NOMO-1 treated with dmso at 0.1 percent for 144 hours (cell line): ENCODE data around the gene IFT122.

Experiments used
- DNase-seq: peaks from one replicate; lab custom pipeline; 2025; ENCODE audit not compliant: unreplicated experiment; lab: John Stamatoyannopoulos, UW

Gene IFT122

DNA sequence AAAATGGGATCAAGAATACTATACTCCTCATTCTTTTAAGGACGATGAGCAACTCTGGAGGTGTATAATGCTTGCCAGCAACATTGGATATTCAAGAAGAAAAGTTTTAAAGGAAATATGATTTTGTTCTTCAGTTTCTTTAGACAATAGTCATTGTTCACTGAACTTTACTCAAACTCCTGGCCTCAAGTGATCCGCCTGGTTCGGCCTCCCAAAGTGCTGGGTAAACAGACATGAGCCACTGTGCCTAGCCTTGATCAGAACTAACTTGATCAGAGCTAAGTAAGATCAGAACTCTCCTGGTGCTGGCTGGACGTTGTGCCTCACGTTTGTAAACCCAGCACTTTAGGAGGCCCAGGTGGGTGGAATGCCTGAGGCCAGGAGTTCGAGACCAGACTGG lies 24.2 kb upstream of the IFT122 start:
- DNase-seq = no peak

GRCh38 chr3:129416415-129416814 lies 23.6 kb upstream of the IFT122 start:
- DNase-seq = no peak

GRCh38 chr3:129417326-129417725 lies 22.7 kb upstream of the IFT122 start:
- no peak for DNase-seq

DNA sequence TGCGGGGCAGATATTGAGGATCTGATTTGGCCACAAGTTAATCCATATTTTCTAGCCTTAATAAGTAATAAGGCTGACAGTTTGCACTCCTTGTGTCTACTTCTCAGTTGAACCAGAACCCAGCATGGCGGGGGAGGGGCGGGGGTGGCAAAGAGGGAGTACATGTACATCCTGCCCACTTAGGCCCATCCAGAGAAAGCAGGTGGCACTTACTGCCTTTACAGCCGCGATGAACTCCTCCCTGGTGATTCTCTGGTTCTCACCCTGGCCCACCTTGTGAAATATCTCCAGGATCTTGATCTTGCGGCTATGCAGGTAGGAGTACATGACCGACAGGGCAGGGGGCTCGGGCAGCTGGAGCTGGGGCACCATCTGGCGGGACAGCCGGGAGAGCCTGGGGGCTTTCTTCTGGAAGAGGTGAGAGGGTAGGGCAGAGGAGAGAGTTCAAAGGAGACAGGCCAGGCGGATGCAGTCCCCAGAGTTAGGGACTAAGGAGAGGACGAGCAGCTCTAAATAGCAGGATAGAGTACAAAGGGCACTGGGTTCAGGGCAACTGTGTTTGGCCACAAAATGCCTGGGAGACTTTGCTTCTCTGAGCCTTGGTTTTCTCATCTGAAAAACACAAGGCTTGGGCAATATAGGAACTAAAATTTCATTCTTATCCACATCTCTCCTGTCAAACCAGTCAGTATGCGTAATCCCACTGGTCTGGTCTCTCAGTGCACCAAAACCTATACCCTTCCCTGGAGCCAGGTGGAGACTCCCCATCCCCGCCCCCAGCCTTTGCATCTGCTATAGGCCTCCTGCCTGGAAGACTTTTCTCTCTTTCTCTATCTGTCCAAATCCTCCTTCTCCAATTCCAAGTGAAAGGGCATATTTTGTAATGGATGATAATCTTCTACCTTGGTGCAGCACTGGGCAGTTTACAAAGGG lies 21.7 kb upstream of the IFT122 start:
- no peak for DNase-seq

GRCh38 chr3:129419476-129419875 lies 20.5 kb upstream of the IFT122 start:
- no peak for DNase-seq

- no peak for DNase-seq
These were observed 18.7 kb upstream of the IFT122 start for GRCh38 chr3:129421236-129421883.

- no peak for DNase-seq
These were observed 17.9 kb upstream of the IFT122 start for GRCh38 chr3:129421988-129422745.

DNA sequence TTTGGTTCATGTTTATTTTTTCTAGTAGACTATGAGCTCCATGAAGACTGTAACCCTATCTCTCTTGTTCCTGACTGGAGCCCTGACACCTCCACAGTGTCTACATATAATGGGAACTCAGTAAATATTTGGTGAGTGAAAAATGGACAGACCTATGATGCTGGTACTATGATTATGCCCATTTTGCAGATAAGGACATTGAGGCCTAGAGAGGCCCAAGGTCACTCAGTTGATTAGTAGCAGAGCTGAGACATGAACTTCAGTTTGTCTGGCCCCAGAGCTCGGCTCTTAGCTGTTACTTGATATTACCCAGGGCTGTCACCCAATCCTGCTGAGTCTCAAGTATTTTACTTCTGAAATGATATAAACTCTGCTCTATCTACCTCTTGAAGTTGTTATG lies 17.1 kb upstream of the IFT122 start:
- no peak for DNase-seq

GRCh38 chr3:129424185-129424841 lies 15.7 kb upstream of the IFT122 start:
- peak; percentile 87 for DNase-seq

DNA sequence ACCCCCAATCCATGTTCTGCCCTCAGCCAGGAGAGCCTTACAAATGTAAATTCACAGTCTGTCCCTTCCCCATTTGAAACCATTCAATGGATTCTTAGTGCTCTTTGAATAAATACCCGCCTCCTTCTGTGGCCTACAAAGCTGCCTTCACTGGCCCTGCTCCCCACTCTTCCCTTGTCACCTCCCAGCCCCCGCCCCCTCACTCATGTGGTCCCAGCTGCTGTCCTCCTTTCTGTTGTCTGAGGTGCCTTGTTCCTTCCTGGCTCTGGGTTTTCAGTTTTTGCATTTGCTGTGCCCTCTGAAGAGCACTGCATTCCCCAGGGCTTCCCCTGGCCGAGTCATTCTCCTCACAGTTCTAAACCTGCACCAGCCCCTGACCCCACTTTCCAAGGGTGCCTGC lies 14.8 kb upstream of the IFT122 start:
- DNase-seq = no peak

- DNase-seq = no peak
These were observed 14.4 kb upstream of the IFT122 start for GRCh38 chr3:129425619-129426018.

- no peak for DNase-seq
These were observed 12.0 kb upstream of the IFT122 start for GRCh38 chr3:129428007-129428375.

DNA sequence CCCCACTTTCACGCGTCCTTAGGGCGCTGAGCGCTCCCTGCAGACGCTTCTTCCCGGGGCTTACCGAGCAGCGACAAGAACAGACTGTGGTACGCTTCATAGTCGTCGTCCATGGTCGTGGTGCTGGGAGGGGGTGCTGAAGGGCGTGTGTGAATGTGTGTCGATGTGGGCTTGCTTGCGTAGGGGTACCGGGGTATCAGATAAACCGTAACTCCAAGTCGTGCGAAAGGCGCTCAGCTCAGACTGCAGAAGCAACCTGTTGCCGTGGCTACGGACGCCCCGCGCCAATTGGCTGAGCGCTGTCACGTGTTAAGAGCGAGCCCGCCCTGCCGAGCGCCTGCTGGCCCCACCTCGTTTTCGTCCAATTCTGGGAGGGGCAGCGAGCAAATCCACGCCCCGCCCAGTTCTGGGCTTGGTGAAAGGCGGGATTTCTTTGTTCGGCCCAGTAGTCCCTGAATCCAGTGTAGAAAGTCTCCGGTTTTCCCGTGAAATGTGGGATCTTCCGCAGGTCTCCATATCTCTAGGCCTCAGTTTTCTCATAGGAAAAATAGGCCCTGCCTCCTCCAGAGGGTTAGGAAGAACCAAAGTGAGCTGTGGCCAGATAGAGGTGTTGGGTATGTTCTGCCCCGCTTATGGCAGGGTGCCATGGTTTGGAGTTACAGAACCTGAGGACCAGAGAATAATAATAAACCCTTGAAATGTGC lies 11.5 kb upstream of the IFT122 start, which contains the start of gene EFCAB12:
TSS of gene EFCAB12 (minus strand) at position 261 of the 704 bp plus-strand sequence. CDS start at position 113, 148 bp downstream.
- DNase-seq = no peak

- DNase-seq = no peak
These were observed 11.0 kb upstream of the IFT122 start for GRCh38 chr3:129429080-129429451.

DNA sequence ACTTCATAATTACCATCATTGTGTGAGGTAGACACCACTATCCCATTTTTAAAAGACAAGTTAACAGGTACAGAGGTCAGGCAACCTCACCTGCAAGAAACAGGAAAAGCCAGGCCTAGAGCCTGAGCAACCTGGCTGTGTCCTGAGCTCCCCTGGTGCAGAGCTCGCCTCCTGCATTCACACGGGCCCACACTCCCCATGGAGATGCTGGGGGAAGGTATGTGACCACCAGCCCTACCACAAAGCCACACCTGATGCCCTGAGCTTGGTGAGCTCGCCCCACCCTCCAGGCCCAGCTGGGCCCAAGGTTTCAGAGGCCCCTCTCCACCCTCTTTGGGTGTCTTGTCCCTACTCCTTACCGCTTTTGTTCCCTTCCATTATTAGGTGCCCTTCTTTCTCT lies 10.4 kb upstream of the IFT122 start:
- no peak for DNase-seq

GRCh38 chr3:129432036-129432435 lies 8.0 kb upstream of the IFT122 start:
- no peak for DNase-seq

GRCh38 chr3:129432671-129433070 lies 7.4 kb upstream of the IFT122 start:
- no peak for DNase-seq

GRCh38 chr3:129433565-129433964 lies 6.5 kb upstream of the IFT122 start:
- DNase-seq = no peak

- no peak for DNase-seq
These were observed 5.9 kb upstream of the IFT122 start for GRCh38 chr3:129434140-129434539.

DNA sequence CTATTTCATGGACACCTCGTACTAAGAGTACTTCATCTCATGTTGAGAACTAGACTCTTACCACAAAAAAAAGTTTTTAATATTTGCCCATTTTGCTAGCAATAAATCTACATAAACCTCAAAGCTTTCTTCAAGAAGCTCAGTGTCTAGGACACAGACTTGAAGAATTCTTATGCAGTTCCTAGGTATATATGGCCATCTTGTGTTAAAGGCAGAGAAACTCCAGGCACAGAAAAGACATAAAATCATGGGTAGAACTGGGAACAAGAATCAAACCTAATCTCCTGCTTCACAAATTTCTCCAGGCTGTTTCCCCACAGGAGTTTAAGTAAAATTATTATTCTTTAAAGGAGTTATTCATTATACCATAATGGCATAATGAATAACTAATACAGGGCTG lies 4.7 kb upstream of the IFT122 start:
- no peak for DNase-seq
